ENCODE data around the gene ATRN.

ATRN gene

GRCh38 chr20:3658019-3658715 is 187.3 kb downstream of the ATRN start:
- no peak for DNase-seq (ENCODE audit: low read depth in 3 of 3)

- no peak for DNase-seq (ENCODE audit: low read depth in 3 of 3)
Observed at GRCh38 chr20:3658716-3659491, 188.1 kb downstream of the ATRN start.

- DNase-seq (ENCODE audit: low read depth in 3 of 3): no peak
Observed at GRCh38 chr20:3659492-3660261, 188.9 kb downstream of the ATRN start.

GRCh38 chr20:3660262-3661059 is 189.6 kb downstream of the ATRN start:
- no peak for DNase-seq (ENCODE audit: low read depth in 3 of 3)

- DNase-seq (ENCODE audit: low read depth in 3 of 3): no peak
Observed at GRCh38 chr20:3661060-3661813, 190.4 kb downstream of the ATRN start.

- DNase-seq (ENCODE audit: low read depth in 3 of 3): no peak
Observed at GRCh38 chr20:3661814-3662665, 191.2 kb downstream of the ATRN start.

- no peak for DNase-seq (ENCODE audit: low read depth in 3 of 3)
Observed at GRCh38 chr20:3663031-3663701, 192.3 kb downstream of the ATRN start, which contains the start of gene GFRA4. Gene GFRA4, minus strand, starts transcription at chr20:3663399. Its CDS starts 0 bp downstream, at chr20:3663399.

- no peak for DNase-seq (ENCODE audit: low read depth in 3 of 3)
Observed at GRCh38 chr20:3663858-3664257, 193.0 kb downstream of the ATRN start.

GRCh38 chr20:3667434-3668037 is 196.7 kb downstream of the ATRN start:
- DNase-seq (ENCODE audit: low read depth in 3 of 3): no peak

- DNase-seq (ENCODE audit: low read depth in 3 of 3): no peak
Observed at GRCh38 chr20:3669710-3670367, 199.0 kb downstream of the ATRN start.

GRCh38 chr20:3670511-3670910 is 199.7 kb downstream of the ATRN start:
- DNase-seq (ENCODE audit: low read depth in 3 of 3): no peak

GRCh38 chr20:3670945-3671344 is 200.1 kb downstream of the ATRN start:
- DNase-seq (ENCODE audit: low read depth in 3 of 3): no peak

- no peak for DNase-seq (ENCODE audit: low read depth in 3 of 3)
Observed at GRCh38 chr20:3671986-3672546, 201.2 kb downstream of the ATRN start.

- no peak for DNase-seq (ENCODE audit: low read depth in 3 of 3)
Observed at GRCh38 chr20:3672547-3673171, 201.8 kb downstream of the ATRN start.

- DNase-seq (ENCODE audit: low read depth in 3 of 3): no peak
Observed at GRCh38 chr20:3673221-3674070, 202.6 kb downstream of the ATRN start.

- no peak for DNase-seq (ENCODE audit: low read depth in 3 of 3)
Observed at GRCh38 chr20:3674447-3674846, 203.6 kb downstream of the ATRN start.
